GM18951 (cell line): ENCODE data around the gene RIOK1.

Source experiments
- POLR2A ChIP-seq: IDR thresholded peaks from 4 replicates; pipeline ENCODE4 v1.6.1; 2011; ENCODE audit warnings: mild to moderate bottlenecking; ENCODE audit not compliant: insufficient read length, insufficient read depth; ENCODE audit errors: extremely low read depth
- in situ Hi-C: fragments of 300-500 bp; cut with MboI; formaldehyde crosslinking; loops from one replicate; pipeline ENCODE4 v1.12.0; 2022; ENCODE audit warnings: low sequenced_read_pairs, mixed read lengths, inconsistent platforms; ENCODE audit not compliant: unreplicated experiment

The RIOK1 gene

GRCh38 chr6:7390226-7390878, 744 bp downstream of the RIOK1 start:
- no peak for TF ChIP-seq POLR2A
- in situ Hi-C loops, result no loop called here

DNA sequence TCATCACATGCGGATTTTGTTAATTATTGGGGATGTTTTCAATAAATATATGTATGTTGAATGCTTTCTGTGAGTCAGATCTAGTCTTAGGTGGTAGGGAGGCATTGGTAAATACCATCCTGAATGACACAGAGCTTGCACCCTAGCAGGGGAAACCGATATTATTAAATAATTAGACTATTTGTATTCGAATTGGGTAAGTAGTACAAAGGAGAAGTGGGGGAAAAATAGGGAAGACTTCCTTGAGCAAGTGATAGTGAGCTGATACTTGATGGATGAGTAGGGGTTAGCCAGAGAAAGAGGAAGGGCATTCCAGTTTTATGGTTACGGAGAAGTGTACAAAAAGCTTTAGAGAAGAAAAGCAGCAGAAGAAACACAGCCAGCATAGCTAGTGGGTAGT, 1.5 kb downstream of the RIOK1 start:
- in situ Hi-C loops, result no loop called here

DNA sequence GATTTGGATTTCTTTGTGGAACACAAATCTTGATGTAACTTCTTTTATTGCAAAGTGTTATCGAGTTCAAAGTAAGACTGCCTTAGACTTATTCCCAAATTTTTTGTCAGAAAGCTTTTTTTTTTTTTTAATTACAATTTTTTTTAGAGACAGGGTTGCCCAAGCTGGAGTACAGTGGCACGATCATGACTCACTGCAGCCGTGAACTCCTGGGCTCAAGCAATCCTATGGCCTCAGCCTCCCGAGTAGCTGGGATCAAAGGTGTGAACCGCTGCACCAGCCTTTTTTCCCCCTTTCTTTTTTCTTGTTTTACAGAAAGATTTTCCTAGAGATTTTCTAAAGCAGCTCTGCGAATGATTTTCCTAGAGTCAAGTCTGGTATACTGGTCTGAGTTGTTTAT, 2.8 kb downstream of the RIOK1 start:
- TF ChIP-seq POLR2A, result no peak
- in situ Hi-C loops, result no loop called here

More for the DNA sequence above, 1.5 kb downstream of the RIOK1 start:
- TF ChIP-seq POLR2A, result no peak

- in situ Hi-C loops, result no loop called here
- TF ChIP-seq POLR2A, result no peak
These were observed 11.5 kb downstream of the RIOK1 start for GRCh38 chr6:7401075-7401474.

- in situ Hi-C loops, result no loop called here
- no peak for TF ChIP-seq POLR2A
These were observed 13.1 kb downstream of the RIOK1 start for GRCh38 chr6:7402716-7403115.

DNA sequence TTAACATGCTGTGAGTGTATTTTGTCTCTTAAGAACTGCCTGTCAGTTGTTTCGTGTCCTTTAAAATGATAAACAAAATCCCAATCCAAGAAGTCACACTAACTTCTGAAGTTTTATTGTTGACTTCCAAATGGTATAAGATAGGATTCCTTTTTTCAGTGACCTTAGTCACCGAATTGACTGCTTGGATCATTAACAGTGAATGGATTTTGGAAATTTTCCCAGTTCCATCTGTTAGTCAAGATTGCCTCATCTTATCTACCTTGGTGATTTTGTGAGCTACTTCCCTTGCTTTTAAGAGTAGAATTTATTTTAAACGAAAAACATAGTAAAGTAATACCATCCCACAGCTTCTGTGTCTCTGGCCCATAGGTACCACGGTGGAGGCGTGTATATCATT, 14.9 kb downstream of the RIOK1 start:
- TF ChIP-seq POLR2A, result no peak
- in situ Hi-C loops, result no loop called here

DNA sequence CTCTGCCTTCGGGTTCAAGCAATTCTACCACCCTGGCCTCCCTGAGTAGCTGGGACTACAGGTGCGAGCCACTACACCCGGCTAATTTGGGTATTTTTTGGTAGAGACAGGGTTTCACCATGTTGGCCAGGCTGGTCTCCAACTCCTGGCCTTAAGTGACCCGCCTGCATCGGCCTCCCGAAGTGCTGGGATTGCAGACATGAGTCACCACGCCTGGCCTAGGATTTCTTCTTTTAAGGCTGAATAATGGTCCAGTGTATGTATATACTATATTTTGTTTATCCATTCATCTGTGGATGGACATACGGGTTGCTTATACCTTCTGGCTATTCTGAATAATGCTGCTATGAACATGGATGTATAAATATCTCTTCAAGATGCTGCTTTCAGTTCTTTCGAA, 17.1 kb downstream of the RIOK1 start:
- no peak for TF ChIP-seq POLR2A
- in situ Hi-C loops, result no loop called here

DNA sequence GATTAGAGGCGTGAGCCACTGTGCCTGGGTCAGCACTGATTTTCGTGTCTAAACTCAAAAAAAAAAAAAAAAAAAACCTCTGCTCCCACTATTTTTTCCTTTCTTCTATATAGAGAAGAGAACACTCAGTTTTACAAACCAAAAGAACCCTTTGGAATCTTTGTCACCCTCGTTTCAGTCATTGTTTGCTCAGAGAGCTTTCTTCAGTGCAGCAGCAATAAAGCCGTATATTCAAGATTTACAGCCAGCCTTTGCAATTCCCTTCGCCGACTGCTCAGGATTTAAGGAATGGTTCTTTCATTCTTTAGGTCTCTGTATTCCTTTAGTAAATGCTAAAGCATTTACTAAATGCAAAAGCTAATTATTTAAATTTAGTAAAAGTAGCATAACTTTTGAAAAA, 20.1 kb downstream of the RIOK1 start:
- TF ChIP-seq POLR2A, result no peak
- in situ Hi-C loops, result no loop called here

DNA sequence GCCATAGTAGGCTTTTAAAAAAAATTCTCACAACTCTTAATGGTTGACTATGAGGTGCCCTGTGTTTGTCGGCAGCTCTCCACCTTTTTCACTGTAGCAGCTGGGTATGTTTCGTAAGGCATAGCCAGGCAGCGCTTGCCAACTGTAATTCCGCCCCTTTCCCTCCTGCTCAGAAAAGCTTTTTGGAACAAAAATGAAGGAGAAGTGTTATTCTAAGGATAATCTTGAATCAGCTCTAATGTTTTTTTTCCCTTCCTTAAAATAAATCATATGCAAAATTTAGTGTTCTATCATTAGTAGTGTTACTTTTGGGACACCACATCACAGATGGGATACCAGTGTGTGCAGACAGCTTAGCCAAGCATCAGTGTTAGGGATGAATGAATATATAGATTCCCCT, 21.2 kb downstream of the RIOK1 start:
- TF ChIP-seq POLR2A, result no peak
- in situ Hi-C loops, result no loop called here

DNA sequence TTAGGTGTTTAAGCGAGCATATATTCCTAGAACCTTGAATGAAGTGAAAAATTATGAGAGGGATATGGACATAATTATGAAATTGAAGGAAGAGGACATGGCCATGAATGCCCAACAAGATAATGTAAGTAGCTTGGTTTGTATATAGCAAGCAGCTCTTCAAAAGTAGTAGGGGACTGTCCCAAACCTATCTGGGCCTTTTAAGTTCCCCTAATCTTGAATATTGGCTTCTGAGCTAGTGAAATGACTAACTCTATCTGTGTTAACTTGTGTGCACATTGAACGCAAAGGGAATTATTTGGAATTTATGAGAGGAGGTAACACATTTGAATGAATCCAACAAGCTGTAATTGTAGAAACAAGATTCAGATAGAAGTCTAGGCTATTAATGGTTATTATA, 21.7 kb downstream of the RIOK1 start:
- no peak for TF ChIP-seq POLR2A
- in situ Hi-C loops, result no loop called here

DNA sequence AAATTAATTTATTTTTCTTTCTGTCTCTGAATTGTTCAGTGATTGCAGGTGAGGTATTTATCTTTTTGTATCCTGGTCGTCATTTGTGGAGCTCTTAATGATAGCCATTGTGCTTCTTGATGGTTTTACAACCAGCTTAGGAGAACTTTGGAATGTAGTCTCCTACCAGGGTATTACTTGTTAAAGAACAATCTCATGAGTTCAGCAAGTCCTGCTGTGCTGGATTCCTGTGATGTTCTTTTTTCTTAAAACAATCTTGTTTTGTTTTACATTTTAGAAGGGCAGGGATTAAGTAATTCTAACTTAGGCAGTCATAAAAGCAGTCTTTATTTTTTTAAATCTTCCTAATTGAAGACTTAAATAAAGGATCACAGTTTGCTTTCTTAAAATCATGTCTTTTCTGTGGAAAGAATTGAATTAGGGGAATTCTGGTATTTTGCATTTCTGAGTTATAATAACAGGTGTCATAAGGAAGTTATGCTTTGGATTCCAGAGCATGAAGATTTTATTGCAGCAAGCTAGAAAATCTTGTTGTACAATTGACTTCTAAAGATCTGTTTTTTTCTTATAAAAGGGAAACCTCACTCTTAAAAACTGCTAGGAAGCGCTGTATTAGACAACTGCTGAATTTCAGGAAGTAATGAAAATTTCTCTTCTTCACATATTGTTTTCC, 23.7 kb downstream of the RIOK1 start:
- no peak for TF ChIP-seq POLR2A
- in situ Hi-C loops, result no loop called here

DNA sequence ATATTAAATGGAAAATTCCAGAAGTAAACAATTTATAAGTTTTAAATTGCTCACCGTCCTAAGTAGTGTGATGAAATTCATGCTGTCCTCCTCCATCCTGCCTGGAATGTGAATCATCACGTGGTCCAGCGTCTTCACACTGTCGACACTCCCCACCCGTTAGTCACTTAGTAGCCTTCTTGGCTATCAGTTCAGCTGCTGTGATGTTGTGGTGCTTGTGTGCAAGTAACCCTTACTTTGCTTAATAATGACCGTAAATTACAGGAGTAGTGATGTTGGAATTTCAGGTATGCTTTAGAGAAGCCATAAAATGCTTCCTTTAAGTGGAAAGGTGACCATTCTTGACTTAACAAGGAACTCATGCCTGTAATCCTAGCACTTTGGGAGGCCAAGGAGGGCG, 25.2 kb downstream of the RIOK1 start:
- TF ChIP-seq POLR2A, result no peak
- in situ Hi-C loops, result no loop called here

GRCh38 chr6:7417684-7418083, 28.1 kb downstream of the RIOK1 start:
- in situ Hi-C loops, result no loop called here
- no peak for TF ChIP-seq POLR2A

DNA sequence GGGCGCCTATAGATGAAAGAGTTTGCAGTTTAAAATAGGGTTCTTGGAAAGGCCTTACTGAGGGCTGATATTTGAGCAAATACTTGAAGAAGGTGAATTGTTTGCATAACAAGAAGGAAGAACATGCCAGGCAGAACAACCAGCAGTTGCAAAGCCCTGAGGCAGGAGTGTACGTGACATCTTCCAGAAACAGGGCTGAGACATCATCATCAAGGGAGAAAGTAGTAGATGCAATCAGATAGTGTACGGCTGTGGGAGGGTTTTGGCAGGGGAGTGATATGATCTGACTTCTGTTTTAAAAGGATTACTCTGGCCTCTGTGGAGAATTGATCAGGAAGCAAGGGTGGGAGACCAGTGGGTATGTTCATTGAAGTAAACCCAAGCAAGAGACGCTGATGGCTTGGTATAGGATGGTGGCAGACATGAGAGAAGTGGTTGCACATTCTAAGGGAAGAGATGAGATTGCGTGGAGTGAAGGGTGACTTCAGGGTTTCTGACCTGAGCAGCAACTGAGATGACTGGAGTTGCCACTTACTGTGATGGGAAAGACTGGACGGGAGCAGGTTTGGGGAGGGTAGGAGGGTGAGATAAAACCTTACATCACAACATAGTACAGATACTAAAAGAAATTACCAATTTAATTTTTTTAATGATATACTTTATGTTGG, 28.8 kb downstream of the RIOK1 start:
- in situ Hi-C loops, result no loop called here
- no peak for TF ChIP-seq POLR2A
